Inflammatory macrophage treated with lipopolysaccharide for 4 hours (primary cell): ENCODE results near the gene KBTBD13.

Experiments used
- DNase-seq: peaks from one replicate; pipeline ENCODE4 v3.0.0-alpha.2; 2020

The KBTBD13 gene

GRCh38 chr15:65076486-65077290, at the start of gene KBTBD13:
TSS of gene KBTBD13 (plus strand) at chr15:65076746. CDS start at chr15:65076816, 70 bp downstream.
- no peak for DNase-seq

GRCh38 chr15:65026756-65027155, 49.8 kb upstream of the KBTBD13 start:
- no peak for DNase-seq

GRCh38 chr15:65027593-65027992, 49.0 kb upstream of the KBTBD13 start:
- peak; percentile 40 for DNase-seq

GRCh38 chr15:65028338-65028737, 48.2 kb upstream of the KBTBD13 start:
- DNase-seq = peak; percentile 18

GRCh38 chr15:65028921-65029735, 47.4 kb upstream of the KBTBD13 start, which contains the start of gene MTFMT:
TSS of gene MTFMT (minus strand) at chr15:65029639. CDS start at chr15:65029613, 26 bp downstream.
- peak; percentile 84 for DNase-seq

- no peak for DNase-seq
These were observed 46.8 kb upstream of the KBTBD13 start for GRCh38 chr15:65029736-65030208.

GRCh38 chr15:65032801-65033537, 43.6 kb upstream of the KBTBD13 start:
- peak; percentile 66 for DNase-seq

- peak; percentile 62 for DNase-seq
These were observed 42.8 kb upstream of the KBTBD13 start for GRCh38 chr15:65033659-65034269.

GRCh38 chr15:65034719-65035118, 41.8 kb upstream of the KBTBD13 start:
- no peak for DNase-seq

GRCh38 chr15:65037309-65037708, 39.2 kb upstream of the KBTBD13 start:
- DNase-seq = no peak

GRCh38 chr15:65038428-65038827, 38.1 kb upstream of the KBTBD13 start:
- DNase-seq = no peak

- no peak for DNase-seq
These were observed 37.7 kb upstream of the KBTBD13 start for GRCh38 chr15:65038836-65039235.

GRCh38 chr15:65040461-65040860, 36.1 kb upstream of the KBTBD13 start:
- no peak for DNase-seq

GRCh38 chr15:65041787-65042186, 34.8 kb upstream of the KBTBD13 start:
- DNase-seq = no peak

- DNase-seq = no peak
These were observed 33.7 kb upstream of the KBTBD13 start for GRCh38 chr15:65042776-65043327.

- peak; percentile 87 for DNase-seq
These were observed 32.3 kb upstream of the KBTBD13 start for GRCh38 chr15:65044218-65044617.

- DNase-seq = no peak
These were observed 31.6 kb upstream of the KBTBD13 start, which contains the start of gene SLC51B for GRCh38 chr15:65044724-65045481. TSS of gene SLC51B (plus strand) at chr15:65045387. CDS start at chr15:65050005, 4,618 bp downstream.

- DNase-seq = no peak
These were observed 28.3 kb upstream of the KBTBD13 start for GRCh38 chr15:65048241-65048640.

GRCh38 chr15:65049418-65049840, 27.1 kb upstream of the KBTBD13 start:
- DNase-seq = peak; percentile 93

GRCh38 chr15:65050270-65050669, 26.3 kb upstream of the KBTBD13 start:
- DNase-seq = no peak

- no peak for DNase-seq
These were observed 25.3 kb upstream of the KBTBD13 start for GRCh38 chr15:65051266-65051665.
